ENCODE measurements around the gene CDK17.

The CDK17 gene

GRCh38 chr12:96261557-96261956 is 138.7 kb downstream of the CDK17 start:
- DNase-seq (ENCODE audit: low read depth) = no peak

GRCh38 chr12:96260644-96261043 is 139.6 kb downstream of the CDK17 start:
- DNase-seq (ENCODE audit: low read depth) = no peak

- no peak for DNase-seq (ENCODE audit: low read depth)
Observed at GRCh38 chr12:96260231-96260630, 140.0 kb downstream of the CDK17 start.

- DNase-seq (ENCODE audit: low read depth) = no peak
Observed at GRCh38 chr12:96258104-96258961, 141.9 kb downstream of the CDK17 start.

- DNase-seq (ENCODE audit: low read depth) = no peak
Observed at GRCh38 chr12:96257550-96258103, 142.6 kb downstream of the CDK17 start.

GRCh38 chr12:96256672-96257361 is 143.4 kb downstream of the CDK17 start:
- no peak for DNase-seq (ENCODE audit: low read depth)

- DNase-seq (ENCODE audit: low read depth) = peak; percentile 78
Observed at GRCh38 chr12:96255077-96255476, 145.2 kb downstream of the CDK17 start.

GRCh38 chr12:96250119-96250685 is 150.0 kb downstream of the CDK17 start:
- DNase-seq (ENCODE audit: low read depth) = no peak

- DNase-seq (ENCODE audit: low read depth) = no peak
Observed at GRCh38 chr12:96249196-96250118, 150.8 kb downstream of the CDK17 start.

GRCh38 chr12:96248136-96248931 is 151.9 kb downstream of the CDK17 start:
- no peak for DNase-seq (ENCODE audit: low read depth)

- no peak for DNase-seq (ENCODE audit: low read depth)
Observed at GRCh38 chr12:96247563-96247962, 152.7 kb downstream of the CDK17 start.

- DNase-seq (ENCODE audit: low read depth) = no peak
Observed at GRCh38 chr12:96246926-96247505, 153.2 kb downstream of the CDK17 start.

GRCh38 chr12:96244826-96245225 is 155.4 kb downstream of the CDK17 start:
- no peak for DNase-seq (ENCODE audit: low read depth)

- no peak for DNase-seq (ENCODE audit: low read depth)
Observed at GRCh38 chr12:96242597-96242996, 157.6 kb downstream of the CDK17 start.

GRCh38 chr12:96241846-96242256 is 158.4 kb downstream of the CDK17 start:
- peak; percentile 97 for DNase-seq (ENCODE audit: low read depth)

- no peak for DNase-seq (ENCODE audit: low read depth)
Observed at GRCh38 chr12:96241431-96241830, 158.8 kb downstream of the CDK17 start.

- DNase-seq (ENCODE audit: low read depth) = no peak
Observed at GRCh38 chr12:96240656-96241055, 159.6 kb downstream of the CDK17 start.

GRCh38 chr12:96239711-96240635 is 160.3 kb downstream of the CDK17 start:
- no peak for DNase-seq (ENCODE audit: low read depth)

- no peak for DNase-seq (ENCODE audit: low read depth)
Observed at GRCh38 chr12:96238336-96239047, 161.7 kb downstream of the CDK17 start.
